ENCODE measurements around the gene CACNA2D1.

GRCh38 chr7:82467020-82467419, 23.4 kb upstream of the CACNA2D1 start:
- TF ChIP-seq CTCF (IDR thresholded peaks at IDR 0.05) (no peak), POLR2AphosphoS5 (IDR thresholded peaks at IDR 0.05) (no peak)
